Smooth muscle cell (in vitro differentiated cells): ENCODE results near the gene CTCFL. TPM values are rescaled to one million over a fixed set of nuclear protein-coding genes. Genes with fewer than 3 reads are reported as not detected.

Experiments used
- DNase-seq: peaks from one replicate; lab custom pipeline; 2025; ENCODE audit not compliant: unreplicated experiment; lab: John Stamatoyannopoulos, UW
- H2AFZ ChIP-seq: fragments of 200-600 bp; sonication (generic); 2 replicates; pipeline ENCODE4 v1.6.0; 2016; ENCODE audit warnings: antibody characterized with exemption, low read depth, mild to moderate bottlenecking
- H3F3A ChIP-seq: fragments of 200-600 bp; sonication (generic); 2 replicates; pipeline ENCODE4 v1.6.0; 2017; ENCODE audit warnings: antibody characterized with exemption, low read depth
- H3K27ac ChIP-seq: fragments of 200-600 bp; sonication (generic); 2 replicates; pipeline ENCODE4 v1.5.1; 2016; ENCODE audit warnings: low read depth, mild to moderate bottlenecking
- H3K27me3 ChIP-seq: fragments of 200-600 bp; sonication (generic); 2 replicates; pipeline ENCODE4 v1.6.1; 2016; ENCODE audit warnings: low read depth, mild to moderate bottlenecking
- H3K36me3 ChIP-seq: fragments of 200-600 bp; sonication (generic); 2 replicates; pipeline ENCODE4 v1.5.1; 2016; ENCODE audit warnings: low read depth
- H3K4me1 ChIP-seq: fragments of 200-600 bp; sonication (generic); 2 replicates; pipeline ENCODE4 v1.5.1; 2016; ENCODE audit warnings: low read depth
- H3K4me2 ChIP-seq: fragments of 200-600 bp; sonication (generic); 2 replicates; pipeline ENCODE4 v1.6.0; 2016; ENCODE audit warnings: mild to moderate bottlenecking
- H3K4me3 ChIP-seq: fragments of 200-600 bp; sonication (generic); 2 replicates; pipeline ENCODE4 v1.5.1; 2016; ENCODE audit warnings: mild to moderate bottlenecking
- H3K79me2 ChIP-seq: fragments of 200-600 bp; sonication (generic); 2 replicates; pipeline ENCODE4 v1.6.0; 2016; ENCODE audit warnings: low read depth, mild to moderate bottlenecking
- H3K9ac ChIP-seq: fragments of 200-600 bp; sonication (generic); 2 replicates; pipeline ENCODE4 v1.6.0; 2016; ENCODE audit warnings: low read depth
- H3K9me3 ChIP-seq: fragments of 200-600 bp; sonication (generic); replicated peaks from 2 replicates; pipeline ENCODE4 v1.5.1; 2016; ENCODE audit warnings: low read depth
- H4K20me1 ChIP-seq: fragments of 200-600 bp; sonication (generic); 2 replicates; pipeline ENCODE4 v1.6.0; 2016; ENCODE audit warnings: low read depth
- WGBS: methylation state at CpG from one replicate; pipeline ENCODE4 v1.1.7; 2016; ENCODE audit warnings: low lambda C conversion rate; 5-methylcytosine and 5-hydroxymethylcytosine counted together
- polyA plus RNA-seq: library from polyadenylated mRNA; unstranded; fragments of >200 nt; fragmentation: Nextera tagmentation; extraction: Ambion mirVana; gene quantifications from 2 replicates; pipeline ENCODE4 v1.2.1, GENCODE V29; 2016
- total RNA-seq: library from RNA; depleted of rRNA; stranded (reverse); fragments of >200 nt; gene quantifications from 2 replicates; pipeline ENCODE4 v1.2.3, GENCODE V29; 2014
- TF ChIP-seq, protein P1 (sequence below): fragments of 200-600 bp; sonication (generic); IDR thresholded peaks from 2 replicates; pipeline ENCODE4 v1.5.1; 2017; ENCODE audit warnings: borderline replicate concordance, mild to moderate bottlenecking, antibody characterized with exemption; ENCODE audit not compliant: insufficient read depth, poor library complexity, severe bottlenecking

The CTCFL gene
- total and polyA plus RNA-seq, 2 experiments from 2014 or later: not detected

DNA sequence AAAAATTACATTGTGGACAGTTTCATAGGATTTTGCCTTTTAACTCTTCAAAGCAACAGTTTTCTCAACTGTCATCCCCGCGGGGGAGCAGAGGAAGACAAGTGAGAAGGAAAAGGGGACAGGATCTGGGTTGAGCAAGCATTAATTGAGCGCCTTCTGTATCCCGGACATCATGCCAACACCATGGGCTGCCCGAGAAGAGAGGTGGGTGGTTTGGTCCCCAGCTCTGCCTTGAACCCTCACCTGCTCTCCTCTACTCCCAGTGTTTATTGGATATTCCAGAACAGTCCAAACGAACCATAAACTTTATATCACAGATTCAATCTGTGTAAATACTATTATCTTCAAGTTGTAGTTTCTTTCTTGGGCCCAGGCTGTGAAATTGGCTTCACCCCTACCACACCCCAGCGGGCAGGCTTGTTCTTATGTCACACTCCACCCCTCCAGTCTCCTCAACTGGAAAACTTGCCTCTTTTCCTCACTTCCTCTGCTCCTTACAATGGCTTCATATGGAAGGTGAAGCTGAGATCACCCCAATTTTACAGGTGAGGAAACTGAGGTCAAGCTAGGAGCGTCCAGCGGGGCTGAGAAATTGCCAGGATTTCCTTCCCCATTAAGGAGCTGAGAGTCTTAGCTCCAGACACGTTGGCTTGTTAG lies 42.0 kb upstream of the CTCFL start:
- Histone ChIP-seq H3K36me3 (no peaks in the 10 kb centered on the region), H3K27ac (no peak overlapping the region), H4K20me1 (no peaks in the 10 kb centered on the region), H3K9me3 (no peaks in the 10 kb centered on the region), H3K4me1 (no peaks in the 10 kb centered on the region), H3K79me2 (no peaks in the 10 kb centered on the region), H3K4me3 (no peak overlapping the region), H2AFZ (no peak overlapping the region), H3F3A (no peaks in the 10 kb centered on the region), H3K4me2 (no peak overlapping the region), H3K9ac (no peak overlapping the region), H3K27me3 (peaks cover 22% of the 10 kb centered on the region)
- TF ChIP-seq, protein P1, sequence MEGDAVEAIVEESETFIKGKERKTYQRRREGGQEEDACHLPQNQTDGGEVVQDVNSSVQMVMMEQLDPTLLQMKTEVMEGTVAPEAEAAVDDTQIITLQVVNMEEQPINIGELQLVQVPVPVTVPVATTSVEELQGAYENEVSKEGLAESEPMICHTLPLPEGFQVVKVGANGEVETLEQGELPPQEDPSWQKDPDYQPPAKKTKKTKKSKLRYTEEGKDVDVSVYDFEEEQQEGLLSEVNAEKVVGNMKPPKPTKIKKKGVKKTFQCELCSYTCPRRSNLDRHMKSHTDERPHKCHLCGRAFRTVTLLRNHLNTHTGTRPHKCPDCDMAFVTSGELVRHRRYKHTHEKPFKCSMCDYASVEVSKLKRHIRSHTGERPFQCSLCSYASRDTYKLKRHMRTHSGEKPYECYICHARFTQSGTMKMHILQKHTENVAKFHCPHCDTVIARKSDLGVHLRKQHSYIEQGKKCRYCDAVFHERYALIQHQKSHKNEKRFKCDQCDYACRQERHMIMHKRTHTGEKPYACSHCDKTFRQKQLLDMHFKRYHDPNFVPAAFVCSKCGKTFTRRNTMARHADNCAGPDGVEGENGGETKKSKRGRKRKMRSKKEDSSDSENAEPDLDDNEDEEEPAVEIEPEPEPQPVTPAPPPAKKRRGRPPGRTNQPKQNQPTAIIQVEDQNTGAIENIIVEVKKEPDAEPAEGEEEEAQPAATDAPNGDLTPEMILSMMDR: no peak
- WGBS: 81% methylated on average over 10 of the region's 10 CpGs
- no peak for DNase-seq

DNA sequence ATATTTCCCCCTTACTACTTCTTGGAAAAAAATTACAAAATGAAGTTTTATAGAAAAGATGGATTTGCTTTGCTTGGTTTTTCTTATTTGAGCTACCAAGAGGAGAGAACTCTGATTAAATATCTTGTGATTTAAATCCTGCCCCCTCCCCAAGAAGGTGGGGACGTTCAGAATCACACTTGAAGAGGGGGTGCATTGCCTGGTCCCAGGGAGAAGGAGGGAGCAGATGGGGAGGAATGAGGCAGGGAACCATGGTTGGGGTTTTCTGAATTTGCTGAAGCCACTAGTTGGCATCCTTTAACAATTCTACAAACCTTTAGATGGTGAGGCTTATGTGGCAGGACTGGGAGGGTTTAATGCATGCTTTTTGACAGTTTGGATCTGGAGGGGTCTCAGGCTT lies 41.5 kb upstream of the CTCFL start:
- Histone ChIP-seq H2AFZ (no peak overlapping the region), H3K79me2 (no peaks in the 10 kb centered on the region), H3K27ac (no peak overlapping the region), H3K9me3 (no peaks in the 10 kb centered on the region), H4K20me1 (no peaks in the 10 kb centered on the region), H3K36me3 (no peaks in the 10 kb centered on the region), H3K4me2 (no peak overlapping the region), H3K4me1 (no peaks in the 10 kb centered on the region), H3K4me3 (no peak overlapping the region), H3F3A (no peaks in the 10 kb centered on the region), H3K9ac (no peak overlapping the region), H3K27me3 (peaks cover 22% of the 10 kb centered on the region)
- no peak for DNase-seq
- TF ChIP-seq, protein P1: no peak
- WGBS: 44% methylated on average over 1 of the region's 1 CpG

DNA sequence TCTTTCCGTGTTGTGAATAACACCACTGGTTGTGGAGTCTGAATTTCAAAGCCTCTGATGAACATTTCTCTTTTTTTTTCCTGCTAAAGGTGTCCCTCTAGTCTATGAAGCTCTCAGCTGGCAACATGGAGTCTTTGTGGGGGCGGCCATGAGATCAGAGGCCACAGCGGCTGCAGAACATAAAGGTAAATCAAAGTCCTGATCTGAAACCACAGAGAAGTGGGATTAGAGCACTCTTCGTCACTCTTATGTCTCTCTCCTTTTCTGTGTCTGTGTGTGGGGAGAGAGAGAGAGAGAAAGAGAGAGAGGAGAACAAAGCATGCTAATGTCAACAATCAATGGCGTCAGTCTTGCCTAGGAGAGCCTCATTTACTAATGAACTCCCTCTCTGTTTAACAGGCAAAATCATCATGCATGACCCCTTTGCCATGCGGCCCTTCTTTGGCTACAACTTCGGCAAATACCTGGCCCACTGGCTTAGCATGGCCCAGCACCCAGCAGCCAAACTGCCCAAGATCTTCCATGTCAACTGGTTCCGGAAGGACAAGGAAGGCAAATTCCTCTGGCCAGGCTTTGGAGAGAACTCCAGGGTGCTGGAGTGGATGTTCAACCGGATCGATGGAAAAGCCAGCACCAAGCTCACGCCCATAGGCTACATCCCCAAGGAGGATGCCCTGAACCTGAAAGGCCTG lies 40.2 kb upstream of the CTCFL start:
- no peak for DNase-seq
- TF ChIP-seq, protein P1: no peak
- H3K4me2 ChIP-seq: no peak overlapping the region
- H3K27ac ChIP-seq: no peak overlapping the region
- H3K27me3 ChIP-seq: peaks cover 22% of the 10 kb centered on the region
- no peaks in the 10 kb centered on the region for H3K79me2 ChIP-seq
- no peak overlapping the region for H2AFZ ChIP-seq
- no peak overlapping the region for H3K4me3 ChIP-seq
- no peaks in the 10 kb centered on the region for H3K36me3 ChIP-seq
- WGBS: 92% methylated on average over 11 of the region's 11 CpGs
- H3K4me1 ChIP-seq: no peaks in the 10 kb centered on the region
- no peaks in the 10 kb centered on the region for H4K20me1 ChIP-seq
- no peaks in the 10 kb centered on the region for H3F3A ChIP-seq
- no peaks in the 10 kb centered on the region for H3K9me3 ChIP-seq
- H3K9ac ChIP-seq: no peak overlapping the region
